NT2/D1 (cell line): ENCODE data around the gene WDR45B.

Experiments used
- SUZ12 ChIP-seq: IDR thresholded peaks from 2 replicates; pipeline ENCODE4 v1.6.1; 2011; ENCODE audit not compliant: insufficient read length, insufficient read depth; ENCODE audit errors: extremely low read depth
- YY1 ChIP-seq: IDR thresholded peaks from 2 replicates; pipeline ENCODE4 v1.6.1; 2011; ENCODE audit not compliant: insufficient read length, insufficient read depth
- ZNF274 ChIP-seq: IDR thresholded peaks from 2 replicates; pipeline ENCODE4 v1.6.1; 2011; ENCODE audit warnings: mild to moderate bottlenecking, low read depth, low read length

GRCh38 chr17:82627405-82627804 lies 20.8 kb downstream of the WDR45B start:
- TF ChIP-seq ZNF274 (no peak), SUZ12 (no peak), YY1 (no peak)
